HG03575 (cell line): ENCODE data around the gene DUSP19.
"Not testable (repeated sequence)": the region's sequence is repeated elsewhere in the genome, so short reads cannot be mapped to it uniquely, and the experiment has no call there.

Experiments used
- ATAC-seq: cut with Tn5 transposase; IDR thresholded peaks from one replicate; pipeline ENCODE4 v1.9.1; 2021; ENCODE audit not compliant: unreplicated experiment, insufficient number of reproducible peaks, low FRiP score; ENCODE audit errors: extremely low read depth

Gene DUSP19, protein sequence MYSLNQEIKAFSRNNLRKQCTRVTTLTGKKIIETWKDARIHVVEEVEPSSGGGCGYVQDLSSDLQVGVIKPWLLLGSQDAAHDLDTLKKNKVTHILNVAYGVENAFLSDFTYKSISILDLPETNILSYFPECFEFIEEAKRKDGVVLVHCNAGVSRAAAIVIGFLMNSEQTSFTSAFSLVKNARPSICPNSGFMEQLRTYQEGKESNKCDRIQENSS

DNA sequence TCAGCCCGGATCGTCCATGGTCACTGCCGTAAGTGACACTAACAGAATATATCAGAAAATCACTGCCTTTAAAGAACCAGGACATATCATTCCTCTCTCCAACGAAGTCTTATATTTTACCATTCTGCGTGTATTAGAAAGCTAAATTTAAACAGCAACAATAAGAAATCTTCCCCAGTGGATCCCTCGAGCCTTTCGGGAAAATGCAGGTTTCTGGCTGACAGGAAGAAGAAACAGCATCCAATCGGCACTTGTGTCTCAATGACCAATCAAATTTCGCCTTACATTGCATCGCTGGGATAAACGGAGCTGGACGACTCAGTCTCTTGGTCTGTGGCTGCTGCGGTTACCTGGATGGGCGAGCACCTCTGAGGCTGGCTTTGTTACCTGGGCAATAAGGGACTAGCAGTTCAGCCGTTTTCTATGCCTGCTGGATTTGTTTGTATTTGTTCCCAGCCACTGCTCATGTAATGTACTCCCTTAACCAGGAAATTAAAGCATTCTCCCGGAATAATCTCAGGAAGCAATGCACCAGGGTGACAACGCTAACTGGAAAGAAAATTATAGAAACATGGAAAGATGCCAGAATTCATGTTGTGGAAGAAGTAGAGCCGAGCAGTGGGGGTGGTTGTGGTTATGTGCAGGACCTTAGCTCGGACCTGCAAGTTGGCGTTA, at the start of gene DUSP19:
Gene DUSP19, plus strand, starts transcription at position 284 of the 675 bp plus-strand sequence. Its CDS starts 187 bp downstream, at position 471.
- ATAC-seq: peak; percentile 51

DNA sequence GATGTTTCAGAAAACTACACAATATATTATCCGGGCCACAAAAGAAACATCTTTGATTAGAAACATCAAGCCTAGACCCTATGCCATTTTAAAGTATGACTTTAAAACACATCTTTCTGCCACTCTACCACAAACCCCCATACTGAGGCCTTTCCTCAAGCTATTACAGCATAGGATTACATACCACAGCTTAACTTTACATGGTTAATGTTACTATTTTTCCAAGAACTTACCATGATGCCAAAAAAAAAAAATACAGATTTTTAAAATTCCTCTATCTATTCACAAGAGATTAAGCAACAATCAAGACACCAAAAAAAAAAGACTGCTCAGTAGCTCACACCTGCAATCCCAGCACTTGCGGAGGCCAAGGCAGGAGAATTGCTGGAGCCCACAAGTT, 49.3 kb upstream of the DUSP19 start:
- ATAC-seq: no peak

DNA sequence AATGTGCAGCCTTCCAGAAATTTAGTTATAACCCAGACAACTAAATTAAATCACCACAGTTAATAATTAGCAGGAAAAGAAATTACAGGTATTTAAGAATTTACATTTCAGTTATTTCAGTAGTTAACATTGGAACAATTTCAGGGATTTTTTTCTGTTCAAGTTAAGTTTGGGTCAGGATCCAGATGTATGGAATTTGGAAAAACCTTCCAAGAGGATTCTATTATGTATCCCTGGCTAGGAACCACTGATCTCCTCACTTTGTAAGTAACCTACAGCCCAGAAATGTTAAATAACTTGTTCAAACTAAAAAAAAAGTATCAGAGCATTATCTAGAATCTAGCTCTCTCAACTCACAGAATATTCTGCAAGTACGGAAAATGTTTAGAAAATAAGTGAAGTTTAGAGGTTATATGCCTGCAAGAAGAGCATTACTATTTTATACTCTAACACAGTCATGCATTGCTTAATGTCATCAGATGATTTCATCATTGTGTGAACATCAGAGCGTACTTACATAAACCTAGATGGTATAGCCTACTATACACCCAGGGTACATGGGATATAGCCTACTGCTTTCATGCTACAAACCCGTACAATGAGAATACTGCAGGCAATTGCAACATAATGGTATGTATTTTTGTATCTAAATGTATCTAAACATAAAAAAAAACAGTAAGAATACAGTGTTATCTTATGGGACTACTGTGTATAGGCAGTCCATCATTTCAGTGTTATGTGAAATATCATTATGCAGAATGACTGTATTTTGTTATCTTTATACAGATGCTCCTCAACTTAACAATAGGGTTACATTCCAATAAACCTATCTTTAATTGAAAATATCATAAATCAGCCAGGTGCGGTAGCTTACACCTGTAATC, 46.4 kb upstream of the DUSP19 start:
- no peak for ATAC-seq

DNA sequence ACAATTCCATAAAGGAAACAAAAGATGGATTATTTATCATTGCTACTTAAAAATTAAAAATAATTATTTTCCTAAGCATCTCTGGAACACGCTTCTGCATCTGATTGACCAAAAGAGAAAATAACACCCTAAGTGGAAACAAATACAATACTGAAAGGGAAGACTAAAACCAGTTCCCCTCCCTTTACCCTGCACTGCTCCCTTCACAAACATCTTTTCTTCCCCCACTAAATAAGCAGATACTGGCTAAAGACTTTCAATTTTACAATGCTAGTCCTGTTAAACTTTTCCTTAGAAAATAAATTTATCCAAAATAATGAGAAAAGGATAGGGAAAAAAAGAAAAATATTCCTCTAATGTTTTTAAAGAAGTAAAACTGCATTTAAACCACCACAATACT, 44.6 kb upstream of the DUSP19 start:
- ATAC-seq: no peak

DNA sequence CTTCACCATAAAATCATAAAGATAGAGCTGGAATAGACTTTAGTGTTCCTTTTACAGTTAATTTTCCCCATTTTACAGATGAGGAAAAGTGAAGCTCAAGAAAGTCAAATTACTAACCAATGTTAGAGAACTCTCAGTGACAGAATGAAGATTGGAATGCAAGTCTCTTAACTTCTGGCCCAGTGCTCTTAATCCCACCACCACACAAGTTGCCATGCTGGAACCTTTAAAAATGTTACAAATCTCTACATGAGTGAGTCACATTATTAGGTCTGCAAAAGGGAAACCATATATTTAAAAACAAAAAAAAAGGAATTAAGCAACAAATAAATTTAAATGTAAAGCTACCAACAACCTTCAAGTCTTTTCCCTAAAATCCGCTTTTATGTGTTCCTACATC, 43.7 kb upstream of the DUSP19 start:
- no peak for ATAC-seq

DNA sequence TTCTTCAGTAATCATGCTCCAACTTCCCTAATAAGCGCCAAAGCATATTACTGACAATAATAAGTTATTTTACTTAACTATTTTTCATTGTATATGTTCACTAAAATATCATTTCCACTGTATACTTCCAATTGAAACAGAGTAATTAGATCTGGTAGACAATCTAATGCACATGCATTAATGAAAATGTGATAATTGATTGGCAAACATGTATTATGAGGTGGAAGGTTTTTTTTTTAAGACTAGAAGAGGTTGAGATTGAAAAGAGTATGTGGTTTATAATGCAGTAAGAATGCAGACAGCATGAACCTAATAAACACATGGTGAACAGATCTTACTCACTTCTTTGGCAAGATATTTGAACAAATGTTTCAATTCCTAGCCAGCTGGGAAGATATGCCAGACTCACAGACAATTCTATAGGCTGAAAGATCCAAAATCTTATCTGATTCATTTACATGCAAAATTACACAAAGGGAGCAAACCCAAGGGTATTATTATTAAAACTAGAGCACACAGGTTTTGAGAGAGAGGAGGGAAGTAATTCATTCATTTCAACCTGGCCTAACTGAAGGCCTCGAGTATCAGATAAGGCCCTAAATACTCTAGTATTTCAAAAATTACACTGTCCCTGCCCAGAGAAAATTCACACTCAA, 43.1 kb upstream of the DUSP19 start:
- ATAC-seq: no peak

DNA sequence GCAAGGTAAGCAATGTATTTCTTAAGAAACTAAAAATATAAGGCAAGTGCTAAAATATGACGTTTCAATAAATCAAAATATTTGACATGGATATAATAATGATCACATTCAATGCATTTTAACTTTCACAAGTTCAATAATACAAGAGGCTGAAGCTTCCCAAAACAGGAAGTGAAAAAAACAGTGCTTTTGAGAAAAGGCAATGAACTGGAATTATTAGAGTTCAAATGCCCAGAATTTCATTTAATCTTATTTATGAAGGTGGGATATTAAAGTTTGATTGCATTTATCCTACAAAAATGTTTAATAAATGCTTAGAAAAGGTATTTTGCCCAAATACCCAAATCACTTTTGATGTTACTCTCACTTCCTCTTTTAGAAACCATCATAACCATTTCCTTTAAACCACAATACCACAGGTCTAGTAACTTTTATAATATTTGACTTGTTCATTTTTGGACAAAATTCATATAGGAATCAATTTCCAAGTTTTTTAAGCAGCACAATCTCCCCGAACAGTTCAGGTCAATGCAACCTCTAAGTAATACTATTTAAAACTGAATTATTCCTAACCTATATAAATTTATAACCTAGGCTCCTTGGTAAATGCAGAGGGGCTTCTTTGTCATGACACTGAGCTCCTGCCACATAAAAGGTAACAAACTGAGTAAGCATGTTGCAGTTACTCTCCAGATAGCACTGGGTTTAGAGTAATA, 42.4 kb upstream of the DUSP19 start:
- ATAC-seq: peak; percentile 66

DNA sequence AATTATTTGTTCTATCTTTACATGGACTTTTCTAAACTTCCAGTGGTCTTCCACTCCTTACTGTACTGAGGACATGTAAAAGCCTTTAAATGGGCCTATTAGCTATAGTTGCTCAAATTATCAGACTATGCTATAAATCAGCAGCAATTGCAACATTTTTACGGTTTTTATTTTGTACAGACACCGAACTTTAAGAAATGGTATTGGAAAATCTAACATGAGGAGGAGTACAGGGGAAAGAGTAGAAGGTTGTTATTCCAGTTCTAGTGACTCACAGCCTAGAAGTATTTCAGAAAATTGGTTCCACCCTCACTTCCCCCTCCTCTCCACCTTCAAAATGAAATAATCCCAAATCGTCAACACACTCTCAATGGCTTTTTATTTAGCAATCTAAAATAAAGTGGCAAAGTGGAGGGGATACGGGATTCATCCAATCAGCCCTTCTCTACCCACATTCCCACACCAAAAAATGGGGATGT, 41.4 kb upstream of the DUSP19 start:
- ATAC-seq: no peak

DNA sequence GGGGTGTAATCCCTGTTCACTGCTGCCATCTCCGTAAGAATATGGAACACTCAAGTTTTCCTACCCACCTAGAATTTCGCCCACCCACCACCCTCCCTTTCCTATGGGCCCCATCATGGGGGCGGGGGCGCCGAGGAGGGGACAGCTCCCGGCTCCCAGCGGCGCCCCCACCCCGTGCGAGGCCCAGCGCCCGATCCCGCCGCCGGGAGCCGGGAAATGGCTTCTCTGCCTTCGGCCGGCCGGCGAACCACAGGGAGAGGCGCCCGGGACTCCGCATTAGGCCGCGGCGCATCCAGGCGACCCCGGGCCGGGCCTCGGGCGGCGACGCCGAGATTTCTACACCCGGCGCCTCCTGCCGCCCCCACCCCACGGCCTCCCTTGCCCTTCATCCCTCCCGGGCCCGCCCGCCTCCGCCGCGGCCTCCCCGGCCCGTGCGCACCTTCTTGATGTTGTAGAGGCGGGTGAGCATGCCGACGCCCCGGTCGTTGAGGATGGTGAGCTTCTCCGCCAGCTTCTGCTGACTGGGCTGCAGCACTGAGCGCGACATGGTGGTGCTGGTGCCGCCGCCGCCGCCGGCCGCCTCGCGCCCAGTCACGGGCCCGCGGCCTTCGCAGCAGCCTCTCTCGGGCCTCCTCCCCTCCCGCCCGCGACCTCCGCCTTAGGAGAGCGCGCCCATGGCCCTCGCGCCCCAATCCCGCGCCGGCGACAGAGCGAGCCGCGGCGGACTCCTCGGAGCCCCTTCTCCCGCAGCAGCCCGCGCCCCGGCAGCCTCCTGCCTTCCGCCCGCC, 40.8 kb upstream of the DUSP19 start:
- ATAC-seq: no peak

DNA sequence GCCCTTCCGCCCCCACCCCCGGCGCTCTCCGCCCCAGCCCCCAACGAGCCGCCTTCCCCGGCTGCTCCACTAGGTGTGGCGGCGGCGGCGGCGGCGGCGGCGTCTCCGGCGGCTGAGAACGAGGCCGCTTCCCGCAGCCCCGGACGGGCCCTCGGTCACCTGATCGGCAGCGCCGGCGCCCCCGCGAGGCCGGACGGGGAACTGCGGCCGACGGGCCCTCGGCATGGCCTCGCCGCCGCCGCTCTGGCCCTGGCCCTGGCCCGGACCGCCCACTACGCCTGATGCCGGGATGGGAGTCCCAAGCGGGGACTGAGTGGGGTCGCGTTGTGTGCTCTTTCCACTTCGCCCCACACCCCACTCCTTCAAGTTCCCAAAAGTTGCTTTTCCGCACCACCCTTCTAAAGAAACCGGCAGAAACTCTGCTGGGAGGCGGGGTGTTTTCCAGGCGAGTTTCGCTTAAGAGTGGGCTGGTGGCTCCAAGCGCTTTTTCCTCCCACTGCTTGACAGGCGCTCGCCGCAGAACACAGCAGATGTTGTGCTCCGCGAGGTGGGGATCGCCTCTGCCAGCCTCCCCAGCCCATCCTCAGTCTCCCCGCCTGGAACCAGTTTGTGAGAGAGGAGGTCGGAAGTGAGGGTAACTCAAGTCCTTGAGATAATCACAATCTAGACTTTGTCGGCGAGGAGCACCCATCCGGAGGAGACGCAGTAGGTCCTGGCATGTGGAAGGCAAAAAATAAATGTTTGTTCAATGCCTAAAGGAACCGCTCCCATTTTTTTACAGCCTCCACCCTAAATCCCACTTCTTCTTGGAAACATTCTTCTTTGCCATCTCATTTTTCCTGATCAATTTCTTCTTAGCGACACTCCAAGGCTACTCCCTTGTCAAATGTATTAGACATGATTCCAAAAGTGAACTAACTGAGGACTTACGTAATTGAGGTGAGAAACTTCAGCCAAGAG, 39.9 kb upstream of the DUSP19 start, which contains the start of gene NCKAP1:
Gene NCKAP1, minus strand, starts transcription at position 117 of the 960 bp plus-strand sequence. CDS start 358 bp downstream, outside the sequence.
- ATAC-seq: no peak

DNA sequence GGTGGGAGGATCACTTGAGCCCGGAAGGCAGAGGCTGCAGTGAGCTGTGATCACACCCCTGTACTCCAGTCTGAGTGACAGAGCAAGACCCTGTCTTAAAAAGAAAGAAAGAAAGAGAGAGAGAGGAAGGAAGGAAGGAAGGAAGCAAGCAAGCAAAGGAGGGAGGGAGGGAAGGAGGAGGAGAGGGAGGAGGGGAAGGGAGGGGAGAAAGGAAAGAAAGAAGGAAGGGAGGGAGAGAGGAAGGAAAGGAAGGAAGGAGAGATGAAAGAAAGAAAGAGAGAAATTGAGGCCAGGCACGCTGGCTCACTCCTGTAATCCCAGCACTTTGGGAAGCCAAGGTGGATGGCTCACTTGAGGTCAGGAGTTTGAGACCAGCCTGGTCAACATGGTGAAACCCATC, 37.9 kb upstream of the DUSP19 start:
- no peak for ATAC-seq

DNA sequence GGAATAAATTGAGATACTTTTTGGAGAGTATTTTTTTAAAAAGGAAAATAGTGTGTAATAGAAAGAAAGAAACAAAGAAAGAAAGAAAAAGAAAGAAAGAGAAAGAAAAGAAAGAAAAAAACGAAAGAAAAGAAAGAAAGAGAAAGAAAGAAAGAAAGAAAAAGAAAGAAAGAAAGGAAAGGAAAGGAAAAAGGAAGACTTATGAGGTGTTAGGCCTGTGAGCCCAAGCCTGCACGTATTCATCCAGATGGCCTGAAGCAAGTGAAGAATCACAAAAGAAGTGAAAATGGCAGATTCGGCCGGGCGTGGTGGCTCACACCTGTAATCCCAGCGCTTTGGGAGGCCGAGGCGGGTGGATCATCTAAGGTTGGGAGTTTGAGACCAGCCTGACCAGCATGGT, 35.0 kb upstream of the DUSP19 start:
- not testable (repeated sequence) for ATAC-seq

DNA sequence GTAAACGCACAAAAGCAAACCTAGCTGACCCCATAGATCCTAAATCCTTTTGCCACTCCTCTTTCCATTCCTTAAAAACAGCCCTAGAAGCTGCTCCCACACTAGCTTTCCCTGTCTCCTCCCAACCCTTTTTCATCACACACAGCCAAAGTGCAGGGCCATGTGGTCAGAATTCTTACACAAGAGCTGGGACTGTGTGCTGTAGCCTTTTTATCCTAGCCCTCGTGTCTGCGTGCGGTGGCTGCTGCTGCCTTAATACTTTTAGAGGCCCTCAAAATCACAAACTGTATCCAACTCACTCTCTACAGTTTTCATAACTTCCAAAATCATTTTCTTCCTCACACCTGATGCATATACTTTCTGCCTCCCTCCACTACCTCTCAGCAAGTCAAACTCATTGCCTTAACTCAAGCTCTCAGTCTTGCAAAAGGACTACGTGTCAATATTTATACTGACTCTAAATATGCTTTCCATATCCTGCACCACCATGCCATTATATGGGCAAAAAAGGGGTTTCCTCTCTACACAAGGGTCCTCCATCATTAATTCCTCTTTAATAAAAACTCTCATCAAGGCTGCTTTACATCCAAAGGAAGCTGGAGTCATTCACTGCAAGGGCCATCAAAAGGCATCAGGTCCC, 30.9 kb upstream of the DUSP19 start:
- not testable (repeated sequence) for ATAC-seq

DNA sequence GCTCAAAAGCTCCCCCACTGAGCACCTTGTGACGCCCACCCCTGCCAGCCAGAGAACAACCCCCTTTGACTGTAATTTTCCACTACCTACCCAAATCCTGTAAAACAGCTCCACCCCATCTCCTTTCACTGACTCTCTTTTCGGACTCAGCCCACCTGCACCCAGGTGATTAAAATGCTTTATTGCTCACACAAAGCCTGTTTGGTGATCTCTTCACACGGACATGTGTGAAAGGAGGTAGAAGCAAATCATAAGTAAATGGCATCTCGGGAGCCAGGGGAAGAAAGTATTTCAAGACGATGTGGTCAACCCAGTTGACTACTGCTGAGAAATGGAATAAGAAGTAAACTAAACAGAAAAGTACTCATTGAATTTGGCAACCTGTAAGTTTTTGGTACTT, 29.1 kb upstream of the DUSP19 start:
- ATAC-seq: no peak

DNA sequence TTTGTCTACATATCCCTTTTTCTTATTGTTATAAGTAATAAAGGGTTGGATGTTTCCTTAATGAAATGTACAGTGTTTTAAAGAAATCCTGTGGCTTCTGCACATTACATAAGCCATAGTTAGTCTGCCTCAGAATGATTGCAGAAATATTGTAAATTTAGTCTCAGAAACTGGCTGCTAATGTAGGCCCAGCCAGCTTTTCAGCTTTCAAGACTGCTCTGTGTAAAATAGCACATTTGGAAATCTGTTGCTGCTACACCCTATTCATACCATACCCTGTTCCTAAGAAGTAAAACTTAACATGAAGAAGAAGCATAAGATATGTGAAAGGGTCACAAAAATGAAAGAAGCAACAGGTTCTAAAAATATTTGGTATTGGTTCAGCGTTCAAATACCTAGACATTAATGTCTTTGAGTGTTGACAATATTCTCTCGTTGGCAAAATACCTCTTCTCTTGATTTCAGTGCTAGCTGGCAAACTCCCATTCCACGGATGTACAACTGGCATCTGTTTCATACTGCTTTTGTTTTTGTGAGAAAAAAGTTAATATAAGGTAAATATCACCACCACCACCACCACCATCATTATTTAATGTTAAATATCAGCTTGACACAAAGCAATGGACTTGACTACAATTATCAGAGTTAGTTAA, 21.1 kb upstream of the DUSP19 start:
- peak; percentile 35 for ATAC-seq

DNA sequence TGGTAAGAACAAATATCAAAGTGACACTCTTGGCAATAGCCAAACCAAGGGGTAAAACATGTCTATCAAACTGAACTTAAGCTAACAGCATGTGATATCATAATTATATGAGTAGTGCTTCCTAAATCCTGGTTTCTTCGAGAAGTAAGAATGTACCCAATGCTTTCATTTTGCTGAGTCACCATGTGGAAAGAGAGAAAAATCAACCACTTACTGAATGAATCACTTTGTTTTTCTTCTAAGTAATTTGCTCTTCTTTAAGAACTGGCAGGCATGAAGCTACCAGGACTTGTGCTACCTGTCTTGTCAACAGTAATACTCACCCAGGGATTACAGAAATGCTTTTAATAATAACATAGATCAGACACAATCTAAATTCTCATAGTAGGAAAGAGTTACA, 19.0 kb upstream of the DUSP19 start:
- ATAC-seq: no peak
